ENCODE measurements around the gene WWP2.
"Not testable (repeated sequence)": the region's sequence is repeated elsewhere in the genome, so short reads cannot be mapped to it uniquely, and the experiment has no call there.

WWP2 gene

GRCh38 chr16:69761983-69762813 lies at the start of gene WWP2:
WWP2 (plus strand) TSS chr16:69762332; CDS start chr16:69787011, 24,679 bp downstream.
- peak within 1 kb of the TSS; percentile 62 for H3K4me3 ChIP-seq (ENCODE audit: low read depth, low read length)
- no peak for DNase-seq (ENCODE audit: low read depth)

GRCh38 chr16:69712914-69713581 lies 49.1 kb upstream of the WWP2 start:
- H3K4me3 ChIP-seq (ENCODE audit: low read depth, low read length), result no peak overlapping the region
- DNase-seq (ENCODE audit: low read depth), result no peak

- no peak overlapping the region for H3K4me3 ChIP-seq (ENCODE audit: low read depth, low read length)
- DNase-seq (ENCODE audit: low read depth), result no peak
Measured at GRCh38 chr16:69717066-69717465, 45.1 kb upstream of the WWP2 start.

- DNase-seq (ENCODE audit: low read depth), result no peak
- no peak overlapping the region for H3K4me3 ChIP-seq (ENCODE audit: low read depth, low read length)
Measured at GRCh38 chr16:69718111-69718764, 43.9 kb upstream of the WWP2 start.

- H3K4me3 ChIP-seq (ENCODE audit: low read depth, low read length), result no peak overlapping the region
- DNase-seq (ENCODE audit: low read depth), result no peak
Measured at GRCh38 chr16:69720822-69721430, 41.2 kb upstream of the WWP2 start.

- no peak overlapping the region for H3K4me3 ChIP-seq (ENCODE audit: low read depth, low read length)
Measured at GRCh38 chr16:69721441-69721957, 40.6 kb upstream of the WWP2 start.

GRCh38 chr16:69724414-69724873 lies 37.7 kb upstream of the WWP2 start:
- no peak for DNase-seq (ENCODE audit: low read depth)
- H3K4me3 ChIP-seq (ENCODE audit: low read depth, low read length), result peak overlapping the region; percentile 76

More at GRCh38 chr16:69721441-69721957, 40.6 kb upstream of the WWP2 start:
- no peak for DNase-seq (ENCODE audit: low read depth)

- no peak for DNase-seq (ENCODE audit: low read depth)
- H3K4me3 ChIP-seq (ENCODE audit: low read depth, low read length), result peak overlapping the region; percentile 76
Measured at GRCh38 chr16:69724981-69725479, 37.1 kb upstream of the WWP2 start.

- no peak for DNase-seq (ENCODE audit: low read depth)
- H3K4me3 ChIP-seq (ENCODE audit: low read depth, low read length), result peak overlapping the region; percentile 76
Measured at GRCh38 chr16:69725480-69726312, 36.4 kb upstream of the WWP2 start.

GRCh38 chr16:69726313-69727060 lies 35.6 kb upstream of the WWP2 start, which contains the start of gene NQO1:
NQO1 (minus strand) TSS chr16:69726560; CDS start chr16:69726439, 121 bp downstream.
- peak; percentile 94 for DNase-seq (ENCODE audit: low read depth)
- peak within 1 kb of the TSS; percentile 76 for H3K4me3 ChIP-seq (ENCODE audit: low read depth, low read length)

GRCh38 chr16:69727916-69728270 lies 34.2 kb upstream of the WWP2 start:
- DNase-seq (ENCODE audit: low read depth), result no peak
- H3K4me3 ChIP-seq (ENCODE audit: low read depth, low read length), result no peak overlapping the region

- DNase-seq (ENCODE audit: low read depth); H3K4me3 ChIP-seq (ENCODE audit: low read depth, low read length): not testable (repeated sequence)
Measured at GRCh38 chr16:69729030-69729429, 33.1 kb upstream of the WWP2 start.

GRCh38 chr16:69731280-69731679 lies 30.9 kb upstream of the WWP2 start:
- H3K4me3 ChIP-seq (ENCODE audit: low read depth, low read length); DNase-seq (ENCODE audit: low read depth): not testable (repeated sequence)

- no peak for DNase-seq (ENCODE audit: low read depth)
- no peak overlapping the region for H3K4me3 ChIP-seq (ENCODE audit: low read depth, low read length)
Measured at GRCh38 chr16:69732101-69732500, 30.0 kb upstream of the WWP2 start.

- DNase-seq (ENCODE audit: low read depth), result no peak
- H3K4me3 ChIP-seq (ENCODE audit: low read depth, low read length), result no peak overlapping the region
Measured at GRCh38 chr16:69741519-69741918, 20.6 kb upstream of the WWP2 start.

GRCh38 chr16:69741951-69742904 lies 19.9 kb upstream of the WWP2 start:
- DNase-seq (ENCODE audit: low read depth), result no peak
- H3K4me3 ChIP-seq (ENCODE audit: low read depth, low read length), result no peak overlapping the region
